ENCODE results near the gene RGPD6. TPM values are rescaled to one million over a fixed set of nuclear protein-coding genes. Genes with fewer than 3 reads are reported as not detected.
"Not testable (repeated sequence)": the region's sequence is repeated elsewhere in the genome, so short reads cannot be mapped to it uniquely, and the experiment has no call there.

RGPD6 gene
- 10 to 100 TPM; 15.8 to 17.5 TPM for total RNA-seq

DNA sequence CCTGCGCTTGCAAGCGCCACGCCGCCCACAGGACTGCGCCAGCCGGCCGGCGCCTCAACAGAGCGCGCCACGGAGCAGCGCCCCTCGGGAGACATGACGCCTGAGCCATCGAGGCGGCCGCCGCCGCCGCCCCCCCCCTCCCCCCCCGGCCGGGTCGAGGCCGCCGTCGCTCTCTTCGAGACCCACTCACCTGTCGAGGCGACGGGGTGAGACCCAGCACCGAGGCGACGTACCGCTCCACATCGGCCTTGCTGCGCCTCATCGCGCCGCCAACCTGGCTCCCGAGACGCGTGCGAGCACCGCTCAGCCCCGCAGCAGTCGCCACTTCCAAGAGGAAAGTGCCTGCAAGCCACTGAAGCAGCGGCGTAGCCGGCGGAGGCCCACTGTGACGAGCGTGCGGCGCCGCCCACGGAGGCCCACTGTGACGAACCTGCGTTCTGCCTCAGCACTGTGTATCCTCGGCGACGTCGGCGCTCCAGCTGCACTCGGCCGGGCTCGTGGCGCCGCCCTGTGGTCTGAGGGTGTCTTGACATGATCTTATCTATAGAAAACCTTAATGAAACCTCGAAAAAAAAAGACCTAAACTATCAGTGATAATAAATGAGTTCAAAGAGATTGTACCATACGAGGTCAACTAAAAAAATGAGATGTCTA is at the start of gene RGPD6:
Gene RGPD6, minus strand, starts transcription at position 460 of the 654 bp plus-strand sequence. Its CDS starts 198 bp downstream, at position 262.
- H3K36me3 Mint-ChIP-seq (ENCODE audit: low read depth); intact Hi-C loops (cut with micrococcal nuclease); CTCF ChIA-PET; POLR2A ChIA-PET; H3K9me3 Mint-ChIP-seq; H3K27me3 Mint-ChIP-seq; DNase-seq; H3K4me1 Mint-ChIP-seq (ENCODE audit: low read depth); H3K27ac Mint-ChIP-seq; H3K4me3 Mint-ChIP-seq: not testable (repeated sequence)
- peak; percentile 100 for ATAC-seq

DNA sequence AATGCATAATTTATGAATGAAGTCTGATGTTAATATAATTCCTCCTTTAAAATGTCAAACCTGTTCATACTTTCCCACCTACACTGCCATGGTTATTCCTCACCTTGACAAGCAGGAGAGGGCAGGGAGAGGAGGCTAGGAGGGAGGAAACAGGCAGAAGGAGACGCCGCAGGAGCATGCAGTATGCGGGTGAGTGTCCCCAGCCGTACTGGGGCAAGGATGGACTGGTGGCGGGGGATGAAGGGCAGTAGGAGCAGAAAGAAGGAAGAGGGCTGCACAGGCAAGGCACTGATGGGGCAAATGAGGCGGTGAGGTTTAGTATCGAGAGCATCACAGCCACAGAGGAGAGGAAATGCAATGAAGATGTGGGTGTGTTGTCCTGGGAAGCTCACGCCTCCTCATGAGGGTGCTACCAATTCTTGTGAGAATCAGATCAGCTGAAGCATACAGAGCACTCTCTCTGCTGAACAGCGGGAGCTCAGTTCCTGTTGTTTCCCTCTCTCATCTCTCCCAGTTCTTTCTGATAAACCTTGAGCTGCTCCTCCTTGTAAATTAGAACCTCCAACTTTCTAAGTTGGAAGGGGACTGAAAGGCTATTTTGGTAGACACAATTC is 42.4 kb upstream of the RGPD6 start:
- H3K36me3 Mint-ChIP-seq (ENCODE audit: low read depth); POLR2A ChIA-PET; intact Hi-C loops (cut with micrococcal nuclease); DNase-seq; H3K9me3 Mint-ChIP-seq; ATAC-seq; H3K27me3 Mint-ChIP-seq; H3K27ac Mint-ChIP-seq; H3K4me1 Mint-ChIP-seq (ENCODE audit: low read depth); CTCF ChIA-PET; H3K4me3 Mint-ChIP-seq: not testable (repeated sequence)

DNA sequence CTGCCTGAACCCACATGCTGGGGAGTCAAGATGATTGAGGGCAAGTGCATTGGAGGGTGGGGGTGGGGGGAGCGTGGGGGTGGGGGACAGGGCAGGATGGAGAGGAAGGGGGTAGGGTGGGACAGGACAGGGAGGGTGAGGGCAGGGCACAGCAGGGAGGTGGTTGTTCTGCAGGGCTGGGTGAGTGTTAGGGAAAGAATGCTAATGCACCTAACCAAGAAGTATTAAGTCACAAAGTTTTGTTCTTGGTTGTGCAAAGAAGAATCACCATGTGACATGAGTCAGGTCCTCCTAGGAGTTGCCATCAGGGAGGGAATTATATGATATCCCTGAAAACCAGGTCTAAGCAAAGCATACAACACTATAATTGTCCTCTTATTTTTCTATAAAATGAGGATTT is 36.9 kb upstream of the RGPD6 start:
- ATAC-seq; POLR2A ChIA-PET; H3K4me3 Mint-ChIP-seq; H3K9me3 Mint-ChIP-seq; DNase-seq; H3K36me3 Mint-ChIP-seq (ENCODE audit: low read depth); H3K27me3 Mint-ChIP-seq; H3K27ac Mint-ChIP-seq; CTCF ChIA-PET; H3K4me1 Mint-ChIP-seq (ENCODE audit: low read depth); intact Hi-C loops (cut with micrococcal nuclease): not testable (repeated sequence)

DNA sequence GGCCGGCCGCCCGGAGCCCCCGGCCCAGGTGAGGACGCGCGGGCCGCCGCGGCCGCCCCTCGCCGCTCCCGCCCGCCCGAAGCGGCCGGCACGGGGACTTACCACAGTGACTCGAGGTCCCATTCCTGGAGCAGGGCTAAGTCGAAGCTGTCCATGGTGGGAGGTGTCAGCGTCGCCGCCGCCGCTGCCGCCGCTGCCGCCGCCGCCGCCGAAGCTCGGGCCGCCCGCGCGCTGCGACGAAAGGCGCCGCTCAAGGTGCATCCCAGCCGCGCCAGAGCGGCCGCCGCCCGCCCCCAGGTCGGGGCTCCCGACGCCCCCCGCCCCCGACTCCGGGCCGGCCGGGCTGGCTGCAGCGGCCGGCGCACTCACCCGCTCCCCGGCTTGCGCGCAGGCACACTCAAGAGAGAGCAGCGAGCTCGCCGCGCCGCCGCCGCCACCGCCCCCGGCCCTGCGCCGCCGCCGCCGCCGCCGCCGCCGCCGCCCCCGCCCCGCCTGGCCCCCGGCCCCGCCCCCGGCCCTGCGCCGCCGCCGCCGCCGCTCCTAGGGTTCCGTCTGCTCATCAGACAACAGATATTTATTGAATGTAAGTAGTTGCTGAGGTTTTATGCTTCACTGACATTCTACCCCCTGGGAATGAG is 33.7 kb upstream of the RGPD6 start:
- ATAC-seq, result peak; percentile 57
- H3K27ac Mint-ChIP-seq; H3K4me3 Mint-ChIP-seq; POLR2A ChIA-PET; DNase-seq; H3K9me3 Mint-ChIP-seq; intact Hi-C loops (cut with micrococcal nuclease); H3K27me3 Mint-ChIP-seq; CTCF ChIA-PET; H3K4me1 Mint-ChIP-seq (ENCODE audit: low read depth); H3K36me3 Mint-ChIP-seq (ENCODE audit: low read depth): not testable (repeated sequence)

DNA sequence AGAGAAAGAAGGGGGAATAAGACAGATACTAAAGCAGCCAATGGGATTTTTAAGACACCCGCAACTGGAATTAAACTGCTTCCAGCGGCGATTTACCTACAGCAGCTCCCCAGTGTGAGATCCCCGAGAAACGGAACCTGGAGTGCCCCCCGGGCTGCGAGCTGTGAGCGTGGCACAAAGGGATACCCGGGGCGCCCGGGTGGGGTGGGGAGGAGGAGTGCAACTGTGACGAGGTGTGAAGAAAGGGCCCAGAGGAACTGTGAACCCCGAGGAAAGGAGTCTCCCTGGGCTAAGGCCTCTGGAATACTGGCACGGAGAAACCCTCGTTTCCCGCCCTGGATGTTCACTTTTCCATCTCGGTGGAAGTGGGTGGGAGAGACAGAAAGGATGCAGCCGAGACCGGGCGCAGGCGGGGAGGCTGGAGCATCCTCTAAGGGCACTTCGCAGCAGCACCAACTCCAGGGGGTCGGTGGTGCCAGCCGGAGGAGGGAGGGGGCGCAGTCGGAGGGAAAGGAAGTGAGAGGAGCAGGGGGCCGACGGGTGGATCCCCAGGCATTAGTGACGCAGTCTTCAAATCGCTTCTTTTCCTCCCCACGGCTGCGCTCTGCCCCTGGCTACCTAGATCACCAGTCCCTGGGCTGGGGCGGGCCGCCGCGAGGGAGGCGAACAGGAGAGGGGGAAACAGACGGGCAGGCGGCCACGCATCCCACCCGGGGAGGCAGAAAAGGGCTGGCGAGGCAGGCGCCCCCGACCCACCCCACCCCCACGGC is 33.0 kb upstream of the RGPD6 start:
- peak; percentile 61 for ATAC-seq
- H3K27me3 Mint-ChIP-seq; H3K4me1 Mint-ChIP-seq (ENCODE audit: low read depth); H3K9me3 Mint-ChIP-seq; DNase-seq; H3K36me3 Mint-ChIP-seq (ENCODE audit: low read depth); H3K27ac Mint-ChIP-seq; POLR2A ChIA-PET; intact Hi-C loops (cut with micrococcal nuclease); H3K4me3 Mint-ChIP-seq; CTCF ChIA-PET: not testable (repeated sequence)

DNA sequence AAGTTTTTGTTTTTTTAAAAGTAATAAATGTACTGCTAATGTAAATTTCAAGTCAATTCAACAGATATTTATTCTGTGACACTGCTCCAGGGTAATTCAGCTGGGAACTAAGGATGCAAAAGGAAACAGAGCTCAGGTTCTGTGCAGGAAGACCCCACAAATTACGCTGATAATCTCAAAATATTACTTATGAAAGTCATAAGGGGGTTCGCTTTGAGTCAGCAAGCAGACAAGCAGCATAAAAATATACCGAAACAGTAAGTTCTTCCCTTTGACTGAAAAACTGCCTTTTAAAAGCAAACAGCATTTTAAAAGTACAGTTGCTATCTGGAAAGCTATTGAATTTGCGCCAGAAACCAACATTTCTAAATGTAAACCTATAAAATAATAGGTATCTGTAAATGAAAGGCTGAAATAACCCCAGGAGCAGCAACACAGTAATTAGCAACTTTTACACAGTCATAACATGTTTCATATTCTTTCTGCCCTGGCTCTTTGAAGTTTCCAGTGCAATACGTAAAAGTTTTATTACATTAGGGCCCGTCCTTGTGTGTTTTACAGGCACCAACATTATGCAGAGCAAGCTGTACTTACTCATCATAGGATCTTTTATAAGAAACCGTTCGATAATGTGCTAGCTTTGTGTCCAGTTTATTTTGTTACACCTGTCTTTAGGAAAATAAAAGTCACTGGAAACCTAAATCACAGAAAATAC is 31.9 kb upstream of the RGPD6 start:
- H3K36me3 Mint-ChIP-seq (ENCODE audit: low read depth); H3K9me3 Mint-ChIP-seq; H3K27ac Mint-ChIP-seq; H3K4me1 Mint-ChIP-seq (ENCODE audit: low read depth); H3K27me3 Mint-ChIP-seq; CTCF ChIA-PET; ATAC-seq; H3K4me3 Mint-ChIP-seq; POLR2A ChIA-PET; DNase-seq; intact Hi-C loops (cut with micrococcal nuclease): not testable (repeated sequence)

DNA sequence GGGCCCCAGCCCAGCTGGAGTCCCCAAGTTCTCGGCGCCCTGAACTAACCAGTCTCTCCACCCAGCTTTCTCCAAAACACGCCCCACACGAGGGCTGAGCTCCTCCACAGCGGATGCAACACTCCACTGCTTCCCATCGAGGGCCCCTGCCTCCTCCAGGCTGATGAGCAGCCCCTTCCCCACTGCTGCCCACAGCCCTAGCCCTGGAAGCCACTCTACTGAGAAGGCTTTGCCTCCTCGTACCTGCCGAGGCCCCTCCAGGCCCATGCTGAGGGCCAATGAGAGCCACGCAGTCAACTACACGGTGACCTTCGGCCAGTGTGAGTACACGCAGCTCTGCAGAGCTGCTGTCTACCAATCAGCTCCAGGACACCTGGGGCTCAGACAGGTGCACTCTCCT is 28.0 kb upstream of the RGPD6 start:
- POLR2A ChIA-PET, result not testable (repeated sequence)

DNA sequence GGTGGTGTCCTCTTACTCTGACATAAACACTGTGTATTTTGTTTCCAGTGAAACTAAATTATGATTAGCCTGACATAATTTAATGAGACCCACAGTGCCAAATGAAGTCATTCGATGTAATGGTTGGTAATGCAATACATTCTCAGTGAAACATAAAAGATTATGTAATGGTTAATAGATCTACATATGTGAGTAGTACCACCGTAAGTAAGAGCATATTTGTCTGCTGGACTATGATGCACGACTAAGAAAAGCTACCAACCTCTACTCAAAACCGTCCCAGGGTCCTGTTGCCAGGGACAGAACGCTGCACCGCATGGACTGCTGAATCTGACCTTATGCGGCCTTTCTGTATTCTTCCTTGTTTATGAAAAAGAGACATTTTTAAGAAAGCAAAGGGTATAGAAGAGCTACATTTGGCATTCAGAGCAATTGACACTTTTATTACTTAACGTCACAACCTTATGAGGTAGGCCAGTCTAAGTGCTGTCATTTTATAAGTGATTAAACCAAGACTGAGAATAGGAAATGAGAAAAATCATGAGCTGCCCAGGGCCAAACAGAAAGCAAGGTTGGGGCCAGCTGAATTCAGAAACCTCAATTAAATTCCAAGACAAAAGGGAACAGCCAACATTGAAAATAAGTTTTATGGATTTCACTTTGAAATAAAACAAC is 27.0 kb upstream of the RGPD6 start:
- H3K36me3 Mint-ChIP-seq (ENCODE audit: low read depth); DNase-seq; H3K27ac Mint-ChIP-seq; ATAC-seq; H3K4me3 Mint-ChIP-seq; H3K27me3 Mint-ChIP-seq; H3K9me3 Mint-ChIP-seq; H3K4me1 Mint-ChIP-seq (ENCODE audit: low read depth); intact Hi-C loops (cut with micrococcal nuclease); POLR2A ChIA-PET; CTCF ChIA-PET: not testable (repeated sequence)

More for the DNA sequence above, 28.0 kb upstream of the RGPD6 start:
- H3K27ac Mint-ChIP-seq; ATAC-seq; CTCF ChIA-PET; intact Hi-C loops (cut with micrococcal nuclease); H3K4me3 Mint-ChIP-seq; H3K27me3 Mint-ChIP-seq; H3K9me3 Mint-ChIP-seq; DNase-seq; H3K36me3 Mint-ChIP-seq (ENCODE audit: low read depth); H3K4me1 Mint-ChIP-seq (ENCODE audit: low read depth): not testable (repeated sequence)

DNA sequence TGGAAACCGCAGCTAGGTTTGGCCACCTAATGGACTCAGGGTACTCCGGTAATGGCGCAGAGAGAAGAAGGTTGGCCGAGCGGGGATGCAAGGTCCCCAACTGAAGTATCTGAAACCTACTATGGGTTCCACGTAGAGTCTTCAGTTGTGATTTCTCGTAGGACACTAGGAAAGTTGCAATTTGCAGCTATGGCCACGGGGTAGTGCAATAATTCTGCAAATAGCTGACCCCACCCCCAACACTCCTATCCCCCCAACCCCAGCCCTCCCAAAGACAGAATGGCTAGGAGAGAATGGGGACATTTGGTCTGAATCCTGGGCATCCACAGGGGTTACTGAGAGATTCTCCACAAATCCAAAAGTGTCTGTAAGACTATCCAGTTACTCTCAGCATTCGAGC is 25.1 kb upstream of the RGPD6 start:
- H3K27me3 Mint-ChIP-seq; H3K9me3 Mint-ChIP-seq; POLR2A ChIA-PET; H3K4me1 Mint-ChIP-seq (ENCODE audit: low read depth); H3K27ac Mint-ChIP-seq; ATAC-seq; H3K36me3 Mint-ChIP-seq (ENCODE audit: low read depth); CTCF ChIA-PET; DNase-seq; H3K4me3 Mint-ChIP-seq; intact Hi-C loops (cut with micrococcal nuclease): not testable (repeated sequence)

DNA sequence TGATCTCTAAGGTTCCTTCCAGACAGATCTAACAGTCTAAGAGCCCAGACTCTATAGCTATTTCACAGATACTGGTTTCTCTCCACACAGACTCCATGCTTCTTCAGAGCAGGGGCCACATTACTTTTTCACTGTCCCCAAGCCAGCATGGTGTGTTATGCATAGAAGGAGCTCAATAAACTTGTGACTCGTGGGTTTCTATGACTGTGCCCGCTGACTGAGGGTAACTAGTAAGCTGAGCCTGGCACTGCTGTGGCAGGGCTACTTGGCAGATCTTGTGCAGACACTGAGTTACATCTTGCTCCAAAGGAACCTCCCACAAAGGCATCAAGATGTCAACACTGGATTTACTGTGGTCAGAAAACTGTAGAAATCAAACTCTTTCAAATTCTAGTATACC is 15.0 kb upstream of the RGPD6 start:
- H3K4me1 Mint-ChIP-seq (ENCODE audit: low read depth); H3K27ac Mint-ChIP-seq; CTCF ChIA-PET; ATAC-seq; H3K36me3 Mint-ChIP-seq (ENCODE audit: low read depth); POLR2A ChIA-PET; H3K27me3 Mint-ChIP-seq; DNase-seq; H3K9me3 Mint-ChIP-seq; intact Hi-C loops (cut with micrococcal nuclease); H3K4me3 Mint-ChIP-seq: not testable (repeated sequence)

DNA sequence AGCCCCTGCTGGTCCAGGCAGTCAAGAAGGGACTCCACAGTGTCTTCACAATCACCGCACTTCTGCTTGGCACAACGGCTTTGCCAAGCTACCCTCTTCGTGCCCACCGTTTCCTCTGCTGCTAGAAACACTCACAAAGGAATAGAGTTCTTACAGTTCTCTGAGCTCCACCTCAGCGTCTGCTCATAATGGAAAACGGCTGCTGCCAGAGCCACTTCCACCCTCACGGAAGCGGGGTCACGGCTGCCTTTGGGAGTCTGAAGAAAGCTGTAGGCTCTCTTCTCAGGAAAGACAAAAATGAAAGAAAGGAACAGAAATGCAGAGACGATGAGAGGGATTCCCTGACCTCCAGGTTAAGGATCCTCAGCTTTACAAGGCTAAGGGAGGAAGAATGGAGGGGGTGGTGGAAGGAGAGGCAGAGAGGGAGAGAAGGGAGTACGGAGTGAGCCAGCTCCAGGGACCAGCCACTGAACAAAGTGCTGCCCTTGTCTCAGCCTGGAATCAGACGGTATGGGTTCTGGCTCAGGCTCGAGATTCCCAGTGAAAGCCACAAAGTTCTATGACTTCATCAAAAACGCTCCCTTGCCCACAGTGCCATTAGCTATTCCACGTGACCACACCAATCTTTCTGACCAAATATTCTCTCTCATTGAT is 12.8 kb upstream of the RGPD6 start:
- not testable (repeated sequence) for DNase-seq, ATAC-seq

More for the DNA sequence above, 12.8 kb upstream of the RGPD6 start:
- intact Hi-C loops (cut with micrococcal nuclease); H3K27me3 Mint-ChIP-seq; H3K4me1 Mint-ChIP-seq (ENCODE audit: low read depth); H3K27ac Mint-ChIP-seq; H3K4me3 Mint-ChIP-seq; H3K9me3 Mint-ChIP-seq; CTCF ChIA-PET; POLR2A ChIA-PET; H3K36me3 Mint-ChIP-seq (ENCODE audit: low read depth): not testable (repeated sequence)
